Measurements from ENCODE around the gene MAP4K4. TPM values are rescaled to one million over a fixed set of nuclear protein-coding genes. Genes with fewer than 3 reads are reported as not detected.

MAP4K4 gene
- total and polyA plus RNA-seq, 2 experiments from 2014 or later, result 59.1 to 84.4 TPM

DNA sequence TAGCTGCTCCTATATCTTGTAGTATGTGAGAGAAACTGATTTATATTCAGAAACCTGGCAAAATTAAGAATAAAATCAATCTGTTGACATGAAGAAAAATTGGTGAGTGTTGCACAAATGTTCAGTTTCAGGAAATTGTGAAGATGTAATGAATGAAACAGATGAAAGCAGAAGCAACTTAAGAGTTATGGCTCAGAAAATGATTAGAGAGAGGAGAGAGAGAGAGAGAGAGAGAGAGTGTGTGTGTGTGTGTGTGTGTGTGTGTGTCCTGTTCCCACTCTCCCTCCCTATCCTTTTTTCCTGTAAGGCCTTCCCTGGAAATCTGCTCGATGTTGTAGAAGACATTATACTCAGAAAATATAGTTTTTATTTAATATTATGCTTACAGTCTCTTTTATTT is 31.4 kb downstream of the MAP4K4 start:
- Histone ChIP-seq H3K27me3 (no peaks in the 10 kb centered on the region), H3K4me1 (ENCODE audit: insufficient read depth) (peaks cover 10% of the 10 kb centered on the region)
- WGBS (ENCODE audit: low lambda C conversion rate, missing lambda C conversion rate), result 89% methylated on average over 1 of the region's 1 CpG

GRCh38 chr2:101729521-101730190 is 32.1 kb downstream of the MAP4K4 start:
- H3K27ac ChIP-seq, result no peak overlapping the region
- peaks cover 93% of the 10 kb centered on the region for H4K20me1 ChIP-seq (ENCODE audit: insufficient read depth, poor library complexity, severe bottlenecking)
- H3K9me3 ChIP-seq (ENCODE audit: low read depth), result no peaks in the 10 kb centered on the region
- H2AFZ ChIP-seq, result no peak overlapping the region
- 96% methylated on average over 10 of the region's 10 CpGs for WGBS (ENCODE audit: low lambda C conversion rate, missing lambda C conversion rate)
- H3K27me3 ChIP-seq, result no peaks in the 10 kb centered on the region
- no peak for TF ChIP-seq EZH2phosphoT487 (IDR thresholded peaks at IDR 0.05; ENCODE audit: low read depth, severe bottlenecking, unreplicated experiment)
- no peak for TF ChIP-seq EZH2 (IDR thresholded peaks at IDR 0.05; ENCODE audit: borderline replicate concordance)
- TF ChIP-seq CTCF (IDR thresholded peaks at IDR 0.05; ENCODE audit: poor library complexity), result no peak
- no peak for DNase-seq (ENCODE audit: low spot score)
- no peaks in the 10 kb centered on the region for H3K36me3 ChIP-seq (replicated peaks; ENCODE audit: insufficient read depth, low read depth)
- no peak overlapping the region for H3K4me3 ChIP-seq
- H3K4me2 ChIP-seq, result no peak overlapping the region
- H3K9me2 ChIP-seq (replicated peaks; ENCODE audit: insufficient read depth), result no peaks in the 10 kb centered on the region
- peaks cover 100% of the 10 kb centered on the region for H3K79me2 ChIP-seq
- peaks cover 16% of the 10 kb centered on the region for H3K4me1 ChIP-seq (ENCODE audit: insufficient read depth)

More for the DNA sequence above, 31.4 kb downstream of the MAP4K4 start:
- Histone ChIP-seq H3K9me2 (replicated peaks; ENCODE audit: insufficient read depth) (no peaks in the 10 kb centered on the region), H3K4me2 (no peak overlapping the region), H3K79me2 (peaks cover 100% of the 10 kb centered on the region), H3K36me3 (replicated peaks; ENCODE audit: insufficient read depth, low read depth) (no peaks in the 10 kb centered on the region), H3K9me3 (ENCODE audit: low read depth) (no peaks in the 10 kb centered on the region), H3K27ac (no peak overlapping the region), H3K4me3 (no peak overlapping the region), H4K20me1 (ENCODE audit: insufficient read depth, poor library complexity, severe bottlenecking) (peaks cover 93% of the 10 kb centered on the region), H2AFZ (no peak overlapping the region)
- DNase-seq (ENCODE audit: low spot score), result no peak
- TF ChIP-seq EZH2 (IDR thresholded peaks at IDR 0.05; ENCODE audit: borderline replicate concordance), result no peak
- TF ChIP-seq EZH2phosphoT487 (IDR thresholded peaks at IDR 0.05; ENCODE audit: low read depth, severe bottlenecking, unreplicated experiment), result no peak
- TF ChIP-seq CTCF (IDR thresholded peaks at IDR 0.05; ENCODE audit: poor library complexity), result no peak

DNA sequence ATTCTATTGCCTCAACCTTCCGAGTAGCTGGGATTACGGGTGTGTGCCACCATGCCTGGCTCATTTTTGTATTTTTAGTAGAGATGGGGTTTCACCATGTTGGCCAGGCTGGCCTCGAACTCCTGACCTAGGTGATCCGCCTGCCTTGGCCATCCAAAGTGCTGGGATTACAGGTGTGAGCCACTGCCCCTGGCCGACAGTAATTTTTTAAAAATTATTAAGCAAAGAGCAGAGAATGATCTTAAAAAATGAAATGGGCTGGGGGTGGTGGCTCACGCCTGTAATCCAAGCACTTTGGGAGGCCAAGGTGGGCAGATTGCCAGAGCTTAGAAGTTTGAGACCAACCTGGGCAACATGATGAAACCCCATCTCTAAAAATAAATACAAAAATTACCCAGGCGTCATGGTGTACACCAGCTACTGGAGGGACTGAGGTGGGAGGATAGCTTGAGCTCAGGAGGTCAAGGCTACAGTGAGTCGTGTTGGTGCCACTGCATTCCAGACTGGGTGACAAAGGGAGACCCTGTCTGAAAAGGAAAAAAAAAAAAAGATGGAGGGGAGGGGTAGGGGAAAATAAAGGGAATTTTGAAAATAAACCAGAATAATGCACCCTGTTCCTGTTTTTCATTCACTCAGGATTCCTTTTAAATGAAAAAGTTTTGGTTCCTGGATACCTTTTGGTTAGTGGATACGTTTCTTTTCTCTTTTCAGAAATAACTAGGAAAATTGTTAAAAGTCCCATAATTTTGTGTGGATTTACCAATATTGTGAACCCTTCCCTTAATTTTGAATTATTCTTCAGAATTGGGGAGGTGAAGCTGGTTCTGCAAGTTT is 33.9 kb downstream of the MAP4K4 start:
- Histone ChIP-seq H4K20me1 (ENCODE audit: insufficient read depth, poor library complexity, severe bottlenecking) (peaks cover 92% of the 10 kb centered on the region), H3K27ac (no peak overlapping the region), H3K36me3 (replicated peaks; ENCODE audit: insufficient read depth, low read depth) (no peaks in the 10 kb centered on the region), H3K9me3 (ENCODE audit: low read depth) (no peaks in the 10 kb centered on the region), H2AFZ (no peak overlapping the region), H3K4me3 (no peak overlapping the region), H3K4me2 (no peak overlapping the region), H3K4me1 (ENCODE audit: insufficient read depth) (peaks cover 28% of the 10 kb centered on the region), H3K27me3 (no peaks in the 10 kb centered on the region), H3K9me2 (replicated peaks; ENCODE audit: insufficient read depth) (no peaks in the 10 kb centered on the region), H3K79me2 (peaks cover 100% of the 10 kb centered on the region)
- no peak for DNase-seq (ENCODE audit: low spot score)
- TF ChIP-seq EZH2phosphoT487 (IDR thresholded peaks at IDR 0.05; ENCODE audit: low read depth, severe bottlenecking, unreplicated experiment), result no peak
- no peak for TF ChIP-seq EZH2 (IDR thresholded peaks at IDR 0.05; ENCODE audit: borderline replicate concordance)
- no peak for TF ChIP-seq CTCF (IDR thresholded peaks at IDR 0.05; ENCODE audit: poor library complexity)
- 83% methylated on average over 9 of the region's 9 CpGs for WGBS (ENCODE audit: low lambda C conversion rate, missing lambda C conversion rate)
